ENCODE data around the gene CPA3. TPM values are rescaled to one million over a fixed set of nuclear protein-coding genes. Genes with fewer than 3 reads are reported as not detected.

The CPA3 gene, protein sequence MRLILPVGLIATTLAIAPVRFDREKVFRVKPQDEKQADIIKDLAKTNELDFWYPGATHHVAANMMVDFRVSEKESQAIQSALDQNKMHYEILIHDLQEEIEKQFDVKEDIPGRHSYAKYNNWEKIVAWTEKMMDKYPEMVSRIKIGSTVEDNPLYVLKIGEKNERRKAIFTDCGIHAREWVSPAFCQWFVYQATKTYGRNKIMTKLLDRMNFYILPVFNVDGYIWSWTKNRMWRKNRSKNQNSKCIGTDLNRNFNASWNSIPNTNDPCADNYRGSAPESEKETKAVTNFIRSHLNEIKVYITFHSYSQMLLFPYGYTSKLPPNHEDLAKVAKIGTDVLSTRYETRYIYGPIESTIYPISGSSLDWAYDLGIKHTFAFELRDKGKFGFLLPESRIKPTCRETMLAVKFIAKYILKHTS
- total RNA-seq = not detected in 2 replicates
- long read RNA-seq = 0 reads

DNA sequence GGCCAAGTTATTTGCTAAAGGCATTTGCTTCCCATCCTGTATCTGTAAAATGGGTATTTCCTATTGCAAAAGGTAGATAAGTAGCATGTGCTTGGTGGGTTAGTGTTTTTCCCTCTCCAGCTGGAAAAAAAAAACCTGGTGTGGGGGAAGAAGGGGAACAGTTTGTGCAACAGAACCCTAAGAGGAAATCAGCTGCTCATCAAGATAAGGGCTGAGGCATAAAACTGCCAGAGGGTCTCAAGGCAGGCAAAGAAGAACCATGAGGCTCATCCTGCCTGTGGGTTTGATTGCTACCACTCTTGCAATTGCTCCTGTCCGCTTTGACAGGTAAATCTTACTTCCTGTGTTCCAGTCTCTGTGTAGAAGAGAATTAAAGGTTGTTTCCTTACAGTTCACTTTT, at the start of gene CPA3:
CPA3 (plus strand) TSS at position 248 of the 400 bp plus-strand sequence; CDS start at position 260, 12 bp downstream.
- no peak for DNase-seq (ENCODE audit: low spot score, unreplicated experiment)
- no peak within 1 kb of the TSS for H3K4me3 Mint-ChIP-seq (ENCODE audit: low read depth)
- H3K9me3 Mint-ChIP-seq (ENCODE audit: low read depth) = no peaks in the 10 kb centered on the region
- TF ChIP-seq, protein P1, sequence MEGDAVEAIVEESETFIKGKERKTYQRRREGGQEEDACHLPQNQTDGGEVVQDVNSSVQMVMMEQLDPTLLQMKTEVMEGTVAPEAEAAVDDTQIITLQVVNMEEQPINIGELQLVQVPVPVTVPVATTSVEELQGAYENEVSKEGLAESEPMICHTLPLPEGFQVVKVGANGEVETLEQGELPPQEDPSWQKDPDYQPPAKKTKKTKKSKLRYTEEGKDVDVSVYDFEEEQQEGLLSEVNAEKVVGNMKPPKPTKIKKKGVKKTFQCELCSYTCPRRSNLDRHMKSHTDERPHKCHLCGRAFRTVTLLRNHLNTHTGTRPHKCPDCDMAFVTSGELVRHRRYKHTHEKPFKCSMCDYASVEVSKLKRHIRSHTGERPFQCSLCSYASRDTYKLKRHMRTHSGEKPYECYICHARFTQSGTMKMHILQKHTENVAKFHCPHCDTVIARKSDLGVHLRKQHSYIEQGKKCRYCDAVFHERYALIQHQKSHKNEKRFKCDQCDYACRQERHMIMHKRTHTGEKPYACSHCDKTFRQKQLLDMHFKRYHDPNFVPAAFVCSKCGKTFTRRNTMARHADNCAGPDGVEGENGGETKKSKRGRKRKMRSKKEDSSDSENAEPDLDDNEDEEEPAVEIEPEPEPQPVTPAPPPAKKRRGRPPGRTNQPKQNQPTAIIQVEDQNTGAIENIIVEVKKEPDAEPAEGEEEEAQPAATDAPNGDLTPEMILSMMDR (IDR thresholded peaks at IDR 0.05; ENCODE audit: unreplicated experiment) = no peak
- no peak within 1 kb of the TSS for H3K27ac Mint-ChIP-seq
- no peaks in the 10 kb centered on the region for H3K36me3 Mint-ChIP-seq (ENCODE audit: insufficient read depth)
- no peaks in the 10 kb centered on the region for H3K27me3 Mint-ChIP-seq
- no peaks in the 10 kb centered on the region for H3K4me1 Mint-ChIP-seq (ENCODE audit: low read depth)

DNA sequence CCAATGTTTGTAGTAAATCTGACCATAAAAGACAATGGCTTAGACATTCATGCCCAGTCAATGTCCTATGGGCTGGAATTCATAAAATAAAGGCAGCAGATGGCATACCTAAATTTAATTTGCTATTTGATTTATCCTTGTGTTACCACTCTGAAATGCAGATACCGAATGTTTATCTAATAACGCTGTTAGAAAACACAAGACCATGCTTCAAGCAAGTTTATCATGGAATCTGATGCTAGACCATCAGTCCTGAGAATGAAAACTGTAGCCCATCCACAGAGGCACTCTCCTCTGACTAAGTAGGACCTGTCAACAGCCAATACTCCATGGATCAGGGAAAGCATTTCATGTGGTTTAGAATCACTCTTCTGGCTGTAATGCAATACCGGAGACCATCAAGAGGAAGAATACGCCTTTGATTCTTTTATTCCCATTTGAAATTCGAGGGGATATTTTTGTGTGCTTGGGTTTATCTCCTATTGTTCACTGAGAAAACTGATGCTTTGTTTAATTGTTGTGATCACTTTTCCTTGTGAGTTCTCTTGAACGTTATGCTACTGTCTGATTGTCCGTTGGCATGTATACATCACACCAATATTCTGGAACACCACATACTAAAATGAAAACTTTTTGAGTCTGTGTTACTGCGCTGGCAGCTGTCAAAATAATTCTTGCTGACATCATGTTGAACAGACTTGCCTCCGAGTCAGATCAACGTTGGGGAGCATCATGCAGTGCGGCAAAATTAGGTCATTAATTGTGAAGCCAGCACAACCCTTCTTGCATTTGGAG, 49.6 kb upstream of the CPA3 start:
- Mint-ChIP-seq H3K9me3 (ENCODE audit: low read depth) (peaks cover 12% of the 10 kb centered on the region), H3K4me1 (ENCODE audit: low read depth) (peaks cover 8% of the 10 kb centered on the region), H3K27ac (no peak overlapping the region), H3K36me3 (ENCODE audit: insufficient read depth) (no peaks in the 10 kb centered on the region), H3K27me3 (no peaks in the 10 kb centered on the region), H3K4me3 (ENCODE audit: low read depth) (no peak overlapping the region)
- TF ChIP-seq, protein P1 (IDR thresholded peaks at IDR 0.05; ENCODE audit: unreplicated experiment) = no peak
- no peak for DNase-seq (ENCODE audit: low spot score, unreplicated experiment)

DNA sequence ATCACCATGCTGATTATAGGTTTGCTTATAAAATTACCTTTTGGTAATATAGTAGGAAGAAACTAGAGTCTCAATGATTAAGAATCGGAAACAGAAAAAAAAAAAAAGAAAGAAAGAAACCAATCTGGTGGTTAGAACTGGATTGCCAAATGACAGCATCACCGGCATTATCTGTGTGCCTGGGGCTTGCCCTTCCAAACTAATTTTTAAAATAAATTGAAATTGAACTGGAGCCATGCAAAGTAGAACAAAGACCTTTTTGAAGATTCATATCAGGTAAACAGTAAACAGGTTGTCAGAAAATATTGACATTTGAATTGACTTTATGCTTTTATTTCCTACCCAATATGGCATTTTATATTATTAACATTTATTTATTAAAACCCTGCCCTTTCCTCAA, 48.7 kb upstream of the CPA3 start:
- TF ChIP-seq, protein P1 (IDR thresholded peaks at IDR 0.05; ENCODE audit: unreplicated experiment) = no peak
- DNase-seq (ENCODE audit: low spot score, unreplicated experiment) = no peak
- Mint-ChIP-seq H3K9me3 (ENCODE audit: low read depth) (peaks cover 7% of the 10 kb centered on the region), H3K4me3 (ENCODE audit: low read depth) (no peak overlapping the region), H3K27ac (no peak overlapping the region), H3K4me1 (ENCODE audit: low read depth) (peaks cover 14% of the 10 kb centered on the region), H3K27me3 (no peaks in the 10 kb centered on the region), H3K36me3 (ENCODE audit: insufficient read depth) (no peaks in the 10 kb centered on the region)

DNA sequence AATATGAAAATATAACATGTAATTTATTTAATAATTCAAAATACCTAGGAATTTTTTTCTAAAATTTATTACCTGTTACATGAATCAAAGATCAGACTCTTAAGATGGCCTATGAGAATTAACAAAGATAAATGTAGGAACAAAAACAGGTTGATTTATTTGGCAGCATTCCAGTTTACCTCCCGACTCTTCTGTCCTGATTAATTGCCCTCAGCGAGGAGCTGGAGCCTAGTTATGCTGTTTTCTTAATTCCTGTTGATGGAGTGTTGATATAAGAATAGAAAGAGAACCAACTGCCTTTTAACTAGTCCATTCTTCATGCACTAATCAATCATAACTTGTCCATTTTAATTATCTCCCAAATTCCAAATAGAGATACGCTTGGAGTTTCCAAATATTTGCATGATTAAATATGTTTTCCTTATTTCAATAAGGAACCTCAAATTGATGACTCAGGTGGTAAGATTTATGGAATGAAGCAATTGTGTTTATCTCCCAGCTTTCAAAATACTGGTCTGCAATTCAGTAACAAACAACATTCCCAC, 48.0 kb upstream of the CPA3 start:
- H3K27me3 Mint-ChIP-seq = no peaks in the 10 kb centered on the region
- TF ChIP-seq, protein P1 (IDR thresholded peaks at IDR 0.05; ENCODE audit: unreplicated experiment) = no peak

More for the DNA sequence above, 48.0 kb upstream of the CPA3 start:
- Mint-ChIP-seq H3K4me3 (ENCODE audit: low read depth) (no peak overlapping the region), H3K4me1 (ENCODE audit: low read depth) (peaks cover 14% of the 10 kb centered on the region), H3K27ac (no peak overlapping the region), H3K9me3 (ENCODE audit: low read depth) (peaks cover 7% of the 10 kb centered on the region), H3K36me3 (ENCODE audit: insufficient read depth) (no peaks in the 10 kb centered on the region)
- no peak for DNase-seq (ENCODE audit: low spot score, unreplicated experiment)

All from progenitor cell of endocrine pancreas (in vitro differentiated cells).